GM12875 (cell line): ENCODE results near the gene CAD.

Experiments used
- H3K4me3 ChIP-seq: one replicate; pipeline ENCODE4 v1.5.1; 2011; ENCODE audit warnings: low read depth, low read length, control low read depth
- CTCF ChIP-seq: IDR thresholded peaks from 2 replicates; pipeline ENCODE4 v1.5.1; 2011; ENCODE audit warnings: low read depth, mild to moderate bottlenecking, control low read depth, inconsistent platforms, low read length, moderate library complexity, borderline replicate concordance; ENCODE audit not compliant: insufficient read depth

Gene CAD

GRCh38 chr2:27227501-27227900 is 10.3 kb downstream of the CAD start:
- TF ChIP-seq CTCF, result no peak
- H3K4me3 ChIP-seq, result no peak overlapping the region

GRCh38 chr2:27231921-27232320 is 14.8 kb downstream of the CAD start:
- no peak for TF ChIP-seq CTCF
- no peak overlapping the region for H3K4me3 ChIP-seq

GRCh38 chr2:27233341-27233740 is 16.2 kb downstream of the CAD start:
- no peak for TF ChIP-seq CTCF
- H3K4me3 ChIP-seq, result no peak overlapping the region

GRCh38 chr2:27236136-27236535 is 19.0 kb downstream of the CAD start:
- no peak for TF ChIP-seq CTCF
- no peak overlapping the region for H3K4me3 ChIP-seq

GRCh38 chr2:27236626-27237025 is 19.5 kb downstream of the CAD start:
- no peak for TF ChIP-seq CTCF
- H3K4me3 ChIP-seq, result no peak overlapping the region

- no peak for TF ChIP-seq CTCF
- H3K4me3 ChIP-seq, result no peak overlapping the region
Observed at GRCh38 chr2:27237341-27237945, 20.3 kb downstream of the CAD start.

GRCh38 chr2:27238976-27239375 is 21.8 kb downstream of the CAD start:
- no peak for TF ChIP-seq CTCF
- H3K4me3 ChIP-seq, result no peak overlapping the region
